ENCODE data around the gene CAMK4. TPM values are rescaled to one million over a fixed set of nuclear protein-coding genes. Genes with fewer than 3 reads are reported as not detected.

CAMK4 gene
- total RNA-seq, 1 experiment from 2014 or later, result not detected

DNA sequence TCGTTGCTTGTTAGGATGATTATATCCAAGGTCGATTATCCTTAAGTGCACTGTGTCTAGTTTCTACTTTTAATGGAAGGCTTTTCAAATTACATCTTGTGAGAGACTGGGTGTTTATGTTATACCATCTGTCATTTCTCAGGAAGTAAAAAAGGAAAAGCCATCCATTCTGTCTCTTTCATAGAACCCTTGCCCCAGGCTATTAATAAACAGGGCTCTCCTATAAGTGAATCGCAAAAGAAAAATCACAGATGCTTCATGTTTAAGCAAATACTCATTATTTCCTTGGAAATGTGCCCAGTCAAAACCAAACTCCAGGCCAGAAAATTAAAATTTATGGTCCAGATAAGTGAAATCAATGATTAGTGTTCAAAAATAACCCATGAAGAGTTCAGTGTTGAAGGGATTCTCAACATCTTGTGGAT lies 230.0 kb downstream of the CAMK4 start:
- no peaks in the 10 kb centered on the region for H3K36me3 ChIP-seq
- no peaks in the 10 kb centered on the region for H3K9me3 ChIP-seq
- H3K27me3 ChIP-seq, result no peaks in the 10 kb centered on the region
- no peak for DNase-seq
- no peak overlapping the region for H3K4me3 ChIP-seq

DNA sequence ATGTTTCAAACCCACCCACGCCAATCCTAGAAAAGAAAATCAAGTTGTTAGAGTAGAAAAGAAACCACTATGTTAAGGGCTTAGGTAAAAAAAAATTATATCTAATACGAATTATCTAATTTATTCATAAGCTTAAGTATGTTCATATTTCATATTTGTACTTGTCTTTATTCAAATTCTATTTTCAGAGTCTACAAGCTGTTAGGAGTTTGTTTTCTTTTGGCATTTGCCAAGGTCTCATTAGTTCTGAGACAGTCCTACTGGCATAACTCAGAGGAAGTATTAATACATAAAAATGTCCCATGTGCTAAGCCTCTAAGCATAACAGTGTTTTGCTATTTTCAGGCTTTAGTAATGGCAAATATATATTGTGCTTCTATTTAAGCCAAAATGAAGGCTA lies 230.6 kb downstream of the CAMK4 start:
- no peak for DNase-seq
- no peaks in the 10 kb centered on the region for H3K9me3 ChIP-seq
- no peak overlapping the region for H3K4me3 ChIP-seq

DNA sequence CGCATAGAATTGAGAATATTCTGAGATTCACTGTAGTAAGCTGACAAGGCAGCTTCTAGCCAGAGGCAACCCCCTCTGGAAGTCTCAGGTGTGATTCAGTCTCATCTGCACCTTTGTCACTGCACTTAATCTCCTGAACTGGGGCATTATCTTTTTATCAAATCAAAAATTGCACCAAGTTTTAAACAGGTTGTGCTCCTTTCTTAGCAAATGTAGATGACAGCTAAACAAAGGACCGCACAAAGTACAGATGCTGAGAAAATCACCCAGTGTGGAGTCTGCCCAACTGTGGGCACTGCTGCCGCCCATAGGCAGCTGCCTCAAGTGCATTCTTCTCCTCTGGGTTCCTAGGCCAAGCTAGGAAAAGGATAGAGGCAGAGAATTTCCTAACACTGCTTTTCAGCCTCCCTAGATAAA lies 237.1 kb downstream of the CAMK4 start:
- no peaks in the 10 kb centered on the region for H3K27me3 ChIP-seq
- H3K36me3 ChIP-seq, result no peaks in the 10 kb centered on the region
- peak; percentile 35 for DNase-seq
- no peaks in the 10 kb centered on the region for H3K9me3 ChIP-seq
- no peak overlapping the region for H3K4me3 ChIP-seq

More for the DNA sequence above, 230.6 kb downstream of the CAMK4 start:
- Histone ChIP-seq H3K27me3 (no peaks in the 10 kb centered on the region), H3K36me3 (no peaks in the 10 kb centered on the region)

DNA sequence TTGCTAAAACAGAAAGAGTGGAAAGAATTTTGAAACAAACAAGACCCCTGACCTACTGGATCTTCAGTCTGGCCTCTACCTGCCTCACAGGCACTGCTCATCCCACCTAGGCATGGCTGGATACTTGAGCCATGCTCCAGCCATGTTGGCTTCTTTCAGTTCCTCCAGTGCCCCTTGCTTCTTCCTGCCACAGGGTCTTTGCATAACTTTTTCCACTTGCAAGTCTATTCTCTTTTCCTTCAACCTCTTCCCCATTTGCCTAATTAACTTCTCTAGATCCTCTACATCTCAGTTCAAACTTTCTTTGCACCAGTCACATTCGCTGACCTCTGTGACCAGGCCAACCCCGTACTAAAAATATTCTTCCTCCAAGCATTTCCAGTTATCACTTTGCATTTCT lies 237.8 kb downstream of the CAMK4 start:
- Histone ChIP-seq H3K4me3 (no peak overlapping the region), H3K9me3 (no peaks in the 10 kb centered on the region), H3K27me3 (no peaks in the 10 kb centered on the region), H3K36me3 (no peaks in the 10 kb centered on the region)
- no peak for DNase-seq

DNA sequence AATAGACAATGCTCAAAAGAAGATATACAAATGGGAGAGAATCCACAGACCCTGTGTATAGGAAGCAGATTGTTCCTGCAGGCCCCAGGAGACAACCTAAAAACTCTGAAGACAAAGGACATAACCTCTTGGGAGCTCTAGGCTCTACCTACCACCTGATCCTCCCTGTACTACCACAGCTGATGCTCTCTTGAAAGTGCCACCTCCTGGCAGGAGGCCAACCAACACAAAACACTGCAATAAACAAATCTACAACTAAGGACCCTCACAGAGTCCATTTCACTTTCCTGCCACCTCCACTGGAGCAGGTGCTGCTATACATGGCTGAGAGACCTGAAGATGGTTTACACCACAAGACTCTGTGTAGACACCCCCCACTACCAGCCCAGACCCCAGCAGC lies 239.1 kb downstream of the CAMK4 start:
- Histone ChIP-seq H3K36me3 (no peaks in the 10 kb centered on the region), H3K9me3 (no peaks in the 10 kb centered on the region), H3K4me3 (no peak overlapping the region), H3K27me3 (no peaks in the 10 kb centered on the region)
- DNase-seq, result no peak

DNA sequence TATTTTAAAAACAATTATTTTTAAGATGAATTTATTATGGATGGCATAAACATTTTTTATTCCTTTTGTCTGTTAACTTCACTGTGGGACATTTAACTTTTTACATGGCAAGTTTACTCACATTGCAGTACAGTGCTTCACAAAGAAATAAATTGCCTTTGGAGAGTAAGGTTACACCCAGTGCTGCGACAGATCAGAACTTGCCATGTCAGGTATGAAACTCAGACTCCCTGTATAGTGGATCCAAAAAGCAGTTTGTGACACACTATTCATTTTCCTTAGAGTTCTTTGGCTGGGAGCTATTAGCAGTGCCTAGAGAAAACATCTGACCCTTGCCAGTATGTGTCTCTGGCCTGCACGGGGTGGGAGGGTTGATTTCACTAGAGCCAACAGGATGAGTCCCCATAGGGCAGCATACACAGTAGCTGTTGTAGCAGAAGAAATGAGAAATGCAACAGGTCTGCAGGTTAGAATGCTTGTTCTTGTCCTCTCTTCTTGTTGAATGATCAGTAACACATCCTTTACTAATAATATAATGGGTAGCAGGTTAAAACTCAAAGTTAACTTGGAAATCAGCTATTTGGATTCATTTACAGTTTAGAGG lies 245.2 kb downstream of the CAMK4 start:
- H3K9me3 ChIP-seq, result no peaks in the 10 kb centered on the region
- DNase-seq, result no peak

DNA sequence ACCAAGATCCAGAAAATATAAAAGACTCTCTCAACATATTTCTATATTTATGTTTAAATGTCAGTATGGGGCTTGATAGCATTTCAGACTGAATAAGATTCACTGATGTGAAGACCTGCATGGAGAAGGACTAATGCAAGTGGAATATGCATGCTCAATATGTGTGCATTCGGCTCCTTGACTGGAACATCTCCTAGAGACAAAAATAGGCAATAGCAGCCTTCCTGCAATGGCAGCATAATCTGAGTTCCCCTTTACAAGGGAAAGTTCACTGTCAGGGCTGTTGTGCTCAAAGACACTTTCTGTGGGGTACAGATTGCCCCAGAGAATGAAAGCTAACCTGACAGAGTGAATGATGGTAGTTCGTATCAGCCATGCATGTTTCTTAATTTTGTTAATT lies 245.7 kb downstream of the CAMK4 start:
- no peak overlapping the region for H3K4me3 ChIP-seq
- no peaks in the 10 kb centered on the region for H3K36me3 ChIP-seq
- H3K27me3 ChIP-seq, result no peaks in the 10 kb centered on the region
- no peaks in the 10 kb centered on the region for H3K9me3 ChIP-seq
- DNase-seq, result no peak

More for the DNA sequence above, 245.2 kb downstream of the CAMK4 start:
- no peak overlapping the region for H3K4me3 ChIP-seq
- no peaks in the 10 kb centered on the region for H3K36me3 ChIP-seq
- H3K27me3 ChIP-seq, result no peaks in the 10 kb centered on the region

DNA sequence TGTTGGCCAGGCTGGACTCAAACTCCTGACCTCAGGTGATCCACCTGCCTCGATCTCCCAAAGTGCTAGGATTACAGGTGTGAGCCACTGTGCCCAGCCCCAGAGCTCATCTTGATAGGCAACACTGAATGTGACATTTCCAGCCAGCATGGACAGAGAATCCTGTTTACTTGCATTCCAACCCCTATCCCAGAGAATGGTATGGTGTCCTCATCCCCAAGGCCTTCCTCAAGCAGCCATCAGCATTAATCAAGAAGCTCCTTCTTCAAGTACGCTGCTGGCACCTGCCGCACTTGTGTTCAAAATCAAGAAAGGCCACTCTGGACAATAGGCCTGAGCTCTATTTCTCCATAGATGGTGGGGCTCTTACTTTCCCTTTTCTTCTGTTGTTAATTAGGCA lies 247.9 kb downstream of the CAMK4 start:
- Histone ChIP-seq H3K36me3 (no peaks in the 10 kb centered on the region), H3K27me3 (no peaks in the 10 kb centered on the region), H3K4me3 (no peak overlapping the region), H3K9me3 (no peaks in the 10 kb centered on the region)
- DNase-seq, result no peak

DNA sequence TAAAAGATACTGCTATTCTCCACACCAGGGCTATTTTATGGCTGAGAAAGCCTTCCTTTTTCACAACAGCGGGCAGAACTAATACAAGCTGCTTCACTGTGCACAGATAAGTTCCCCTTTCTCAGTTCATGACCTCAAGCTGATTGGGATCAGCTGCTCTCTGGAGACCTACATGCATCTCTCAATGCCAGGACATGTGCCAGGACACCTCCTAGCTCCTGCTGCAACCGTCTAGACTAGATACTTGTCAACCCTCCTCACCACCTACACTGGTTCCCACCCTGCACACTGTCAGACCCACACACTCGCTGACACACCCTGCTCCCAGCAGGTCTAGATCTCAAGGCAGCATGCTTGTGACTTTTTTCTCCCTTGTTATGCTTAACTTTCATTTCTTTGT lies 248.4 kb downstream of the CAMK4 start:
- no peak for DNase-seq
- H3K36me3 ChIP-seq, result no peaks in the 10 kb centered on the region

DNA sequence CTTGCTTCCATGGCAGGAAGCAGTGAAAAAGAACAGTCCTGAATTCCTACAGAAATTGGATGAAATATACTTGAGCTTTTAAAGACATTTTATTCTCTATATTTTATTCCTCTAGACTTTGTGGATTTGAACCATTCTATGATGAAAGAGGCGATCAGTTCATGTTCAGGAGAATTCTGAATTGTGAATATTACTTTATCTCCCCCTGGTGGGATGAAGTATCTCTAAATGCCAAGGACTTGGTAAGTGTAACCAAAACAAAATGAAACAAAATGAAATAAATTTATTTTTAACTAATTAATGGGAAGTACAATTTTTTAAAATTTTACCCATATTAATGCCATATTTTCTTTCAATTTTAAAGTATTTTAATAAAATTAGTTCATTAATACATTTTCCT lies 254.1 kb downstream of the CAMK4 start:
- Histone ChIP-seq H3K27me3 (no peaks in the 10 kb centered on the region), H3K36me3 (no peaks in the 10 kb centered on the region), H3K4me3 (no peak overlapping the region), H3K9me3 (no peaks in the 10 kb centered on the region)
- no peak for DNase-seq

More for the DNA sequence above, 248.4 kb downstream of the CAMK4 start:
- Histone ChIP-seq H3K9me3 (no peaks in the 10 kb centered on the region), H3K27me3 (no peaks in the 10 kb centered on the region), H3K4me3 (no peak overlapping the region)

DNA sequence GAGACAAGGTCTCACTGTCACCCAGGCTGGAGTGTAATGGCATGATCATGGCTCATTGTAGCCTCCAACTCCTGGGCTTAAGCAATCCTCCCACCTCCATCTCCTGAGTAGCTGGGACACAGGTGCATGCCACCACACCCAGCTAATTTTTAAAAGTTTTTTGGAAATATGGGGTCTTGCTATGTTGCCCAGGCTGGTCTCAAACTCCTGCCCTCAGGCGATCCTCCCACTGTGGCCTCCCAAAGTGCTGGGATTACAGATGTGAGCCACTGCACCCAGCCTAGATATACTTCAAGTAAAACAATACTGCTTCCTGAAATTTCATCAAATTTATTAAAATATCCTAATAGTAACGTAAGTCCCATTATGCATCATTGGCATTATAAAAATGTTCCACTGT lies 254.7 kb downstream of the CAMK4 start:
- no peak for DNase-seq
- Histone ChIP-seq H3K4me3 (no peak overlapping the region), H3K36me3 (no peaks in the 10 kb centered on the region)

DNA sequence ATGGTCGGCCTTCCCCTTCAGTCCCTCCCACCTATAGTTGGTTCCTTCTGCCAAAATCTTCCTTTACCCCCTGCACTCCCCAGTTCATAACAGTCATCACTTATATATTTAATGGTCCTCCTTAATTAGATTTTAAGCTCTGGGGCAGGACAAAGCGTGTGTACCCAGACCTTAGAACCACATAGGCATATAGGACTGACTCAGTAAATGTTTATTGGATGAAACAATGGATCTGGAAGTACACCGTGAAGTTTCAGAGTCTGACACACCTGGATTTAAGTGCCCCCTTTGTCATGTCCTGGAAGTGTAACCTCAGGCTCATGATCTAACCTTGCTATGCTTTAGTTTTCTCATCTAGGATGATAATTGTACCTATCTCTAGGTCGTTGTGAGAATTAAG lies 256.2 kb downstream of the CAMK4 start:
- no peak for DNase-seq
- no peaks in the 10 kb centered on the region for H3K36me3 ChIP-seq
- H3K9me3 ChIP-seq, result no peaks in the 10 kb centered on the region
- no peaks in the 10 kb centered on the region for H3K27me3 ChIP-seq
- H3K4me3 ChIP-seq, result no peak overlapping the region

More for the DNA sequence above, 254.7 kb downstream of the CAMK4 start:
- no peaks in the 10 kb centered on the region for H3K27me3 ChIP-seq
- no peaks in the 10 kb centered on the region for H3K9me3 ChIP-seq

DNA sequence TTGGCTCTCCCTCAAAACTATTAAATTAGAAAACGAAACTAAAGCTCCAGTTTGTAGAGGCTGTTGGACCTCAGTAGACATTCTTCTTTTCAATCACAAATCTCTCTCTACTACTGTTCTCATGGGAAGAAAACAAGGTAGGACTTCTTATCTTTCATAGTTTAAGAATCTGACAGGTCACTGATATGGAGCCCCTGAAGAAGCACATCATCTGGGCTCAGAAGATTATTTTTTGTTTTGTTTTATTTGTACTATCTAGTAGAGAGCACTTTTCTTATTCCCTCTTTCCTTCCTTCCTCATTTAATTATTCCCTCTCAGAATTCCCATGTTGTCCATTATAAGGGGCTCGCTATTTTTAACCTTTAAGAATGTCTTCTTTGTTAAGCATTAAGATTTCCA lies 261.9 kb downstream of the CAMK4 start:
- no peaks in the 10 kb centered on the region for H3K27me3 ChIP-seq
- H3K4me3 ChIP-seq, result no peak overlapping the region
- no peaks in the 10 kb centered on the region for H3K9me3 ChIP-seq
- H3K36me3 ChIP-seq, result no peaks in the 10 kb centered on the region
- DNase-seq, result no peak

DNA sequence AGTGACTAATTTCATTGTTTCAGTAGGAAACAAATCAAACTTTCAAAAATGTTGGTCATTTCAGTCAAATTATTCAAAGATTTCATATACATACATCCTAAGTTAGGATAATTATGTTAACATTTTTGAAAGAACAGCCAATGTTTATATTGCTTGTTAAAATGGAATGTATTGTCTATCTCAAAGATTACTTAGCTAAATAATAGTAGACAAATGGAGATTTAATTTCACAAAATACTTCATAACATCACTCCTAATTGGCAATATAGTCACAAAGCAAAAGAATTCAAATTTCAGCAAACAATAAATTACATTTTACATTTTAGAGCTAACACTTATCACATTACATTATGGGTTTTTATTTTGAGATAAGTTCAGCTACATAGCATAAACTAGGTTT lies 262.7 kb downstream of the CAMK4 start:
- Histone ChIP-seq H3K9me3 (no peaks in the 10 kb centered on the region), H3K4me3 (no peak overlapping the region), H3K36me3 (no peaks in the 10 kb centered on the region), H3K27me3 (no peaks in the 10 kb centered on the region)
- no peak for DNase-seq

DNA sequence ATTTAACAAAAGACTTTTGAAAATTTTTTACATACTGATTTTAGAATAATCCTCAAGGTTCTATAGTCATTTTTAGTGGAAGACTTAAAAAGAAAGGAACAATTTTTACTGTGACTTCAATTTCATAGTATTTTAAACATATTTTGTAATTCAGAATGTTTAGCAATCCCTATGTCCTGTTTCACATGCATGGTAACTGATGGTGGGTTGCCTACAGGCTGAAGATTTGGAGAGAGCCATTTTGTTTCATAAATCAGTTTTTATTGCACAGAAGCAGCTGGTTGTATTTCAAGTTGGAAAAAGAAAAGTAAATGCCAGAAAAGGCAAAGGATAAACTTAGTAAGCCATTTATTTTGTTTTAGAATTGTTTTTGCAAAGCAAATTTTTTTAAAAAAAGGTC lies 264.2 kb downstream of the CAMK4 start:
- Histone ChIP-seq H3K27me3 (no peaks in the 10 kb centered on the region), H3K4me3 (no peak overlapping the region), H3K36me3 (no peaks in the 10 kb centered on the region), H3K9me3 (no peaks in the 10 kb centered on the region)
- DNase-seq, result no peak

DNA sequence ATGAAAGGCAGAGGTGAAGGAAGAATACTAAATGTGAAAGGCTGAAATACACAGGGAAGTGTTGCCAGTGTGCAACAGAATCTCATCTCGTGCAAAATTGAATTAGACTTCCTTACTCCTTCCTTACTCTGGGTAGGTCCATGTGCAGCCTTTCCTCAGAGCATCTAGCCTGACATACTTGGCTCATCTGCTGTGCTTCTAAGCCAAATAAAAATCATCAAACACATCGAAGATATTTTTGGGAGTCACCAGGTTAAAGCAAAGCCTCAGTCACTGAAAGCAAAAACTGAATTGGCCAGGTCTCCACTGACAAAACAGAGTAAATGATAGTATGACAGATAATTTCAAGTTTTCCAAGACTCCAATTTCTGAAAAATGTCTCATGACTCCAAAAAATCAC lies 268.8 kb downstream of the CAMK4 start:
- Histone ChIP-seq H3K4me3 (no peak overlapping the region), H3K9me3 (no peaks in the 10 kb centered on the region), H3K36me3 (no peaks in the 10 kb centered on the region), H3K27me3 (no peaks in the 10 kb centered on the region)
- DNase-seq, result no peak

DNA sequence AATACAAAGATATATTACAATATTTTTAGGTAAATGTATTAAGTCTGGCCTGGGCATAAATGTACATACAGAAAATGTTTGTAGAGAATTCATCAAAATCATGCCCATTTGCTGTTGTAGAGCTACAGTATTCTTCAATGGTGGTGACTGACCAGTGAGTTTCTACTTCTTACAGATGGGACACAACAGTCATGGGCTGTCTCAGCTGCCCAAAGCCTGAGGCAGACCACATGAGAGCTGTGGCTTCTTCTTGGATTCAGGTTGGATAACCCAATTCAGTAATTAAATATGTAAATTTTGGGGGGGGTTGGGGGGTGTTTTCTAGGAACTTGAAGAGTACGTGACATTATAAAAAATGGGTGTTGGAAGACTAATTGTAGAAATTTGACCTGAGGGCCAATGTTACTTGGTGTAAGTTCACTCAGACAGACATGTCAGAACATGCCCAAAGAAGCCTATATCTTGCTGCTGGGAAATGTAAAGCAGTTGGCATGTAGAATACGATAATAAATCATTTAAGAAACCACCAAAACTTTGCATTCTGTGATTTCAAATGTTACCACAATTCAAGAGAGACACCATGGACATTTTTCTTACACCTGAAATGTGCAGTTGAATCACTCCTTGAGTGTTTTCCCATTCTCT lies 270.3 kb downstream of the CAMK4 start:
- no peak for DNase-seq
- no peak overlapping the region for H3K4me3 ChIP-seq
- no peaks in the 10 kb centered on the region for H3K36me3 ChIP-seq
- no peaks in the 10 kb centered on the region for H3K9me3 ChIP-seq
- no peaks in the 10 kb centered on the region for H3K27me3 ChIP-seq

DNA sequence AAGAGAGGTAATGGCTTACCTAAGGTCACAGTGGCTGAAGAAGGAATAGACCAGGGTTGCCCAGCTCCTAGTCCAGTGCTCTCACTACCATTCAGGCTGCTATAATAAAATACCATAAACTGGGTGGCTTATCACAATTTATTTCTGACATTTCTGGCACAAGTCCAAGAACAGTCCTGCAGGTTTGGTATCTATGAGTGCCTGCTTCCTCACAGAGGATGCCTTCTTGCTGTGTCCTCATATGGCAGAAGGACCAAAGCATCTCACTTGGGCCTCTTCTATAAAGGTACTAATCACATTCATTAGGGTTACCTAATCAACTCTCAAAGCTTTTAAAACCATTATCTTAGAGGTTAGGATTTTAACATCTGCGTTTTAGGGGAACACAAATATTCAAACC lies 271.0 kb downstream of the CAMK4 start:
- H3K9me3 ChIP-seq, result no peaks in the 10 kb centered on the region
- H3K4me3 ChIP-seq, result no peak overlapping the region
- H3K36me3 ChIP-seq, result no peaks in the 10 kb centered on the region
- DNase-seq, result no peak
- H3K27me3 ChIP-seq, result no peaks in the 10 kb centered on the region
